ENCODE measurements around the gene IGFL2. TPM values are rescaled to one million over a fixed set of nuclear protein-coding genes. Genes with fewer than 3 reads are reported as not detected.
A peak's percentile ranks its signal among the peaks of the same experiment; 100 is the strongest.

The IGFL2 gene
- polyA plus RNA-seq, 1 of the 3 experiments (the other 2 are of a cell fraction): 0.23 TPM

GRCh38 chr19:46131485-46132143, 16.4 kb upstream of the IGFL2 start:
- no peaks in the 10 kb centered on the region for H4K20me1 ChIP-seq (ENCODE audit: insufficient read depth)
- H3K27me3 ChIP-seq (ENCODE audit: insufficient read depth): no peaks in the 10 kb centered on the region
- H3K9me3 ChIP-seq: no peaks in the 10 kb centered on the region
- H3K9me2 ChIP-seq: no peaks in the 10 kb centered on the region
- peak overlapping the region; percentile 89 to 98; a peak in 3 of 4 replicates for H3K27ac ChIP-seq (ENCODE audit: low read depth in 2 of 2, low read length in 1 of 2)
- H3K4me1 ChIP-seq (ENCODE audit: control insufficient read depth in 1 of 2, insufficient read depth in 2 of 2, low read depth in 1 of 2, low read length in 1 of 2): peaks cover 0 to 11% of the 10 kb centered on the region in 2 experiments; a peak in 2 of 4 replicates
- H3K79me2 ChIP-seq (ENCODE audit: insufficient read depth): no peaks in the 10 kb centered on the region
- no peak for DNase-seq
- peak overlapping the region; percentile 75 for H3K4me2 ChIP-seq
- no peak overlapping the region for H2AFZ ChIP-seq (ENCODE audit: low read depth)
- POLR2A ChIA-PET: no interaction called here
- H3F3A ChIP-seq (replicated peaks; ENCODE audit: insufficient read depth): peaks cover 39% of the 10 kb centered on the region
- 56% methylated on average over 10 of the region's 10 CpGs for WGBS (ENCODE audit: low lambda C conversion rate)
- no peaks in the 10 kb centered on the region for H3K36me3 ChIP-seq (replicated peaks in 1 of 2; ENCODE audit: control insufficient read depth in 1 of 2, insufficient read depth in 2 of 2, low read length in 1 of 2)
- no peak for TF ChIP-seq RXRA (IDR thresholded peaks at IDR 0.05; ENCODE audit: borderline replicate concordance, low read depth)
- no peak for TF ChIP-seq ZBTB33 (IDR thresholded peaks at IDR 0.05; ENCODE audit: borderline replicate concordance, low read depth)
- no peak for TF ChIP-seq RFX5 (IDR thresholded peaks at IDR 0.05; ENCODE audit: low read length)
- no peak for TF ChIP-seq CHD2 (IDR thresholded peaks at IDR 0.05; ENCODE audit: low read length, partially characterized antibody)
- TF ChIP-seq TCF12 (IDR thresholded peaks at IDR 0.05): no peak
- no peak for TF ChIP-seq EZH2phosphoT487 (IDR thresholded peaks at IDR 0.05; ENCODE audit: borderline replicate concordance, low read depth)
- TF ChIP-seq REST (IDR thresholded peaks at IDR 0.05; ENCODE audit: low read depth, low read length): no peak
- TF ChIP-seq GABPA (IDR thresholded peaks at IDR 0.05; ENCODE audit: low read depth): no peak
- no peak for TF ChIP-seq IRF3 (IDR thresholded peaks at IDR 0.05; ENCODE audit: low read depth, low read length)
- no peak for TF ChIP-seq FOSL2 (IDR thresholded peaks at IDR 0.05; ENCODE audit: borderline replicate concordance, low read depth)
- no peak for TF ChIP-seq SMC3 (IDR thresholded peaks at IDR 0.05; ENCODE audit: low read depth, low read length)
- TF ChIP-seq RCOR1 (IDR thresholded peaks at IDR 0.05; ENCODE audit: low read length): no peak
- no peak for TF ChIP-seq YY1 (IDR thresholded peaks at IDR 0.05; ENCODE audit: low read depth)
- no peak for TF ChIP-seq FOXJ3 (CRISPR knock-in tag; IDR thresholded peaks at IDR 0.05)
- TF ChIP-seq PBX3 (IDR thresholded peaks at IDR 0.05): no peak
- no peak for TF ChIP-seq SIN3A (IDR thresholded peaks at IDR 0.05; ENCODE audit: borderline replicate concordance, low read depth, low read length)
- no peak for TF ChIP-seq JUND (IDR thresholded peaks at IDR 0.05)
- H3K9ac ChIP-seq: peak overlapping the region; percentile 77
- peak overlapping the region; percentile 42 to 55; a peak in 3 of 4 replicates for H3K4me3 ChIP-seq (ENCODE audit: low read depth in 2 of 2, low read length in 1 of 2)
- CTCF ChIA-PET: interaction anchor here (0.6 to 1.0 kb wide), 2 partner anchors 134 to 299 kb away, joined by 3 read pairs; no protein-coding TSS in a partner anchor
